GM12878 (cell line): ENCODE results near the gene NANOS1. TPM values are rescaled to one million over a fixed set of nuclear protein-coding genes. Genes with fewer than 3 reads are reported as not detected.

Experiments
- ATAC-seq: fragments of 200-7000 bp; cut with Tn5 transposase; 3 replicates; pipeline ENCODE4 v1.9.1; 2020; ENCODE audit warnings: mild to moderate bottlenecking, moderate library complexity
- BruUV-seq: library from RNA; stranded (reverse); fragments of 400-500 nt; replicated peaks from 2 replicates; lab custom pipeline; 2021; lab: Mats Ljungman, UMichigan
- CTCF ChIA-PET: fragments of 300-600 bp; sonication (Branson Sonifier 250); formaldehyde crosslinking; extraction: SDS; loops from one replicate; lab custom pipeline; 2021; ENCODE audit warnings: inconsistent platforms; lab: Yijun Ruan, JAX
- POLR2A ChIA-PET: fragments of 350-600 bp; formaldehyde crosslinking; extraction: SDS; loops from one replicate; lab custom pipeline; 2021; ENCODE audit warnings: inconsistent platforms; lab: Charles Lee
- RAD21 ChIA-PET: fragments of 300-600 bp; sonication (Branson Sonifier 250); formaldehyde crosslinking; loops from one replicate; lab custom pipeline; 2023; ENCODE audit warnings: antibody characterized with exemption; ENCODE audit not compliant: unreplicated experiment; lab: Charles Lee
- SMC1A ChIA-PET: fragments of 300-600 bp; sonication (Branson Sonifier 250); formaldehyde crosslinking; loops from one replicate; lab custom pipeline; 2023; ENCODE audit not compliant: unreplicated experiment, uncharacterized antibody; lab: Charles Lee
- DNase-seq: peaks from one replicate; pipeline ENCODE4 v3.0.0-alpha.2; 2011; ENCODE audit warnings: low read depth, low spot score
- FAIRE-seq: peaks from 3 replicates; lab custom pipeline; 2011; peaks lifted over from hg19 to GRCh38; lab: Jason Lieb, UNC
- H2AFZ ChIP-seq: 2 replicates; pipeline ENCODE4 v1.6.0; 2011; ENCODE audit warnings: low read depth, low read length, control low read depth; ENCODE audit not compliant: control insufficient read depth
- H3K27ac ChIP-seq: 2 replicates; pipeline ENCODE4 v1.5.1; 2011; ENCODE audit warnings: control low read depth; ENCODE audit not compliant: control insufficient read depth, insufficient read depth
- H3K27me3 ChIP-seq, 2 experiments: replicated peaks in 1 of 2; 2 replicates each; pipeline versions ENCODE4 v1.6.0 to v1.6.1; 2011; ENCODE audit warnings: low read length in 1 of 2; ENCODE audit not compliant: control insufficient read depth in 2 of 2, insufficient read depth in 2 of 2
- H3K36me3 ChIP-seq, 2 experiments: 2 replicates each; pipeline ENCODE4 v1.5.1; 2011; ENCODE audit warnings: low read length in 1 of 2; ENCODE audit not compliant: control insufficient read depth in 2 of 2, insufficient read depth in 2 of 2
- H3K4me1 ChIP-seq: 2 replicates; pipeline ENCODE4 v1.6.1; 2011; ENCODE audit warnings: mild to moderate bottlenecking, low read length, moderate library complexity, mixed read lengths; ENCODE audit not compliant: control insufficient read depth, insufficient read depth
- H3K4me2 ChIP-seq: 2 replicates; pipeline ENCODE4 v1.6.0; 2011; ENCODE audit warnings: control low read depth; ENCODE audit not compliant: control insufficient read depth, insufficient read depth
- H3K4me3 ChIP-seq: fragments of 200-600 bp; sonication (generic); 2 replicates; pipeline ENCODE4 v1.5.1; 2016
- H3K79me2 ChIP-seq: 2 replicates; pipeline ENCODE4 v1.6.0; 2011; ENCODE audit warnings: low read length; ENCODE audit not compliant: control insufficient read depth, insufficient read depth
- H3K9ac ChIP-seq: 2 replicates; pipeline ENCODE4 v1.8.0; 2011; ENCODE audit warnings: low read length, control low read depth, mixed read lengths; ENCODE audit not compliant: control insufficient read depth, insufficient read depth
- H3K9me3 ChIP-seq: replicated peaks from 3 replicates; pipeline ENCODE4 v1.5.1; 2011; ENCODE audit warnings: mild to moderate bottlenecking, low read length; ENCODE audit not compliant: control insufficient read depth, insufficient read depth
- H4K20me1 ChIP-seq: 2 replicates; pipeline ENCODE4 v1.6.0; 2011; ENCODE audit not compliant: control insufficient read depth, insufficient read depth
- BRCA1 ChIP-seq: IDR thresholded peaks from 2 replicates; pipeline ENCODE4 v1.6.1; 2011; ENCODE audit warnings: low read depth, low read length, improper control_type of control experiment
- CBX5 ChIP-seq: sonication (generic); IDR thresholded peaks from 2 replicates; pipeline ENCODE4 v1.6.1; 2016; ENCODE audit warnings: low read depth, moderate library complexity, mild to moderate bottlenecking, inconsistent platforms
- CHD2 ChIP-seq: IDR thresholded peaks from 2 replicates; pipeline ENCODE4 v1.6.1; 2011; ENCODE audit warnings: low read depth, low read length, improper control_type of control experiment, borderline replicate concordance
- EP300 ChIP-seq, 2 experiments: fragments of 150-350 bp in 1 of 2; IDR thresholded peaks; 2 replicates each; pipeline ENCODE4 v1.6.1; 2011 to 2012; ENCODE audit warnings: low read depth in 2 of 2, low read length in 2 of 2, borderline replicate concordance in 1 of 2, improper control_type of control experiment in 1 of 2, inconsistent platforms in 1 of 2; ENCODE audit not compliant: control insufficient read depth in 1 of 2
- ESRRA ChIP-seq: IDR thresholded peaks from 2 replicates; pipeline ENCODE4 v1.6.1; 2012; ENCODE audit warnings: mild to moderate bottlenecking, low read length, improper control_type of control experiment
- JUND ChIP-seq: IDR thresholded peaks from 2 replicates; pipeline ENCODE4 v1.6.1; 2012; ENCODE audit warnings: low read depth, mild to moderate bottlenecking, low read length, improper control_type of control experiment, moderate library complexity
- NR2C1 ChIP-seq: fragments of 450-650 bp; IDR thresholded peaks from 2 replicates; pipeline ENCODE4 v1.6.1; 2017; ENCODE audit warnings: antibody characterized with exemption, mild to moderate bottlenecking, moderate library complexity
- PAX8 ChIP-seq: fragments of 450-650 bp; IDR thresholded peaks from 2 replicates; pipeline ENCODE4 v1.6.1; 2017; ENCODE audit warnings: mild to moderate bottlenecking, moderate library complexity
- POLR2AphosphoS5 ChIP-seq: IDR thresholded peaks from 2 replicates; pipeline ENCODE4 v1.6.1; 2011; ENCODE audit warnings: mild to moderate bottlenecking, low read length, inconsistent platforms
- RAD21 ChIP-seq: IDR thresholded peaks from 2 replicates; pipeline ENCODE4 v1.6.1; 2011; ENCODE audit warnings: mild to moderate bottlenecking, low read depth, low read length, moderate library complexity; ENCODE audit not compliant: insufficient read depth
- RELA ChIP-seq: fragments of 450-650 bp; IDR thresholded peaks from 2 replicates; pipeline ENCODE4 v1.8.0; 2014; ENCODE audit warnings: borderline replicate concordance; ENCODE audit not compliant: partially characterized antibody
- SPI1 ChIP-seq: IDR thresholded peaks from 2 replicates; pipeline ENCODE4 v1.6.1; 2011; ENCODE audit warnings: low read depth, mild to moderate bottlenecking, low read length, moderate library complexity, borderline replicate concordance; ENCODE audit not compliant: insufficient read depth
- TAF1 ChIP-seq: IDR thresholded peaks from 2 replicates; pipeline ENCODE4 v1.6.1; 2011; ENCODE audit warnings: mild to moderate bottlenecking, low read depth, low read length, borderline replicate concordance
- TCF12 ChIP-seq: IDR thresholded peaks from 2 replicates; pipeline ENCODE4 v1.6.1; 2011; ENCODE audit warnings: low read depth, mild to moderate bottlenecking, low read length
- ZNF207 ChIP-seq: fragments of 450-650 bp; IDR thresholded peaks from 2 replicates; pipeline ENCODE4 v1.6.1; 2014; ENCODE audit warnings: antibody characterized with exemption, mild to moderate bottlenecking, borderline replicate concordance
- WGBS: methylation state at CpG from one replicate; pipeline ENCODE4 v1.1.6; 2016; ENCODE audit warnings: low lambda C conversion rate; ENCODE audit not compliant: insufficient replicate concordance, insufficient coverage; ENCODE audit errors: missing lambda C conversion rate; 5-methylcytosine and 5-hydroxymethylcytosine counted together
- in situ Hi-C: fragments of 300-500 bp; cut with MboI; formaldehyde crosslinking; loops from 9 replicates; pipeline ENCODE4 v1.14.3; 2018; ENCODE audit warnings: mixed read lengths
- intact Hi-C: fragments of 100-400 bp; cut with micrococcal nuclease; formaldehyde crosslinking; loops from one replicate; pipeline ENCODE4 v1.14.2; 2022; ENCODE audit not compliant: unreplicated experiment
- polyA plus RNA-seq, 11 experiments: library from polyadenylated mRNA; depleted of rRNA in 4 of 11; unstranded in 6 of 11; stranded (reverse) in 5 of 11; fragments of >200 nt; fragmentation: Nextera tagmentation in 4 of 11; fragmentation: Illumina TruSeq in 1 of 11; extraction: Ambion mirVana in 4 of 11; extraction: Trizol in 1 of 11; gene quantifications; 1 replicate in 1 of 11; 2 replicates in 10 of 11; pipeline versions ENCODE4 v1.2.1 to v1.2.3, GENCODE V29; 2011 to 2016; ENCODE audit warnings: inconsistent platforms in 2 of 11, missing spikeins in 2 of 11, low read depth in 1 of 11
- total RNA-seq, 4 experiments: library from RNA; depleted of rRNA in 3 of 4; stranded (reverse); fragments of >200 nt in 3 of 4; fragmentation: Illumina TruSeq in 1 of 4; extraction: Trizol in 1 of 4; gene quantifications; 2 replicates each; pipeline versions ENCODE4 v1.2.1 to v1.2.3, GENCODE V29; 2013 to 2021
- TF ChIP-seq, protein P1 (sequence below): IDR thresholded peaks from 2 replicates; pipeline ENCODE4 v1.6.1; 2012; ENCODE audit warnings: low read depth, low read length, improper control_type of control experiment

NANOS1 gene
- total and polyA plus RNA-seq, 10 of the 15 experiments (the other 5 are each of a cell fraction or from before 2014, with no cell fraction given), result 0.03 to 0.55 (median 0.28) TPM; not detected in 2

DNA sequence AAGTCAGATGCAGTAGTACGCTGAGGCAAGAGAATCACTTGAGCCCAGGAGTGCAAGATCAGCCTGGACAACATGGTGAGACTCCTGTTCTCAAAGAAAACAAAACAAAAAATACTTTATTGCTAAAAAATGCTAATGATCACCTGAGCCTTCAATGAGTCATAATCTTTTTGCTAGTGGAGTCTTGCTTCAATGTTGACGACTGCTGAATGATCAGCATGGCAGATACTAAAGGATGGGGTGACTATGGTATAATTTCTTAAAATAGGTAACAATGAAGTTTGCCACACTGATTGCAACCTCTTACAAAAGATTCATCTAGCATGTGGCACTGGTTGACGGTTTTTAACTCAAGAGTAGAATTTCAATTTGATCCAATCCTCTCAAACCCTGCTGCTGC, 22.3 kb downstream of the NANOS1 start:
- ChIA-PET SMC1A (no interaction called here), POLR2A (no interaction called here), CTCF (no interaction called here), RAD21 (no interaction called here)
- no peak for DNase-seq
- 96% methylated on average over 3 of the region's 3 CpGs for WGBS
- no peaks in the 10 kb centered on the region; the same call in 1 of the 2 replicates for H3K4me1 ChIP-seq
- H3K4me3 ChIP-seq, result no peak overlapping the region
- no peak overlapping the region for H3K27ac ChIP-seq
- no peak for FAIRE-seq
- H3K9ac ChIP-seq, result no peak overlapping the region
- no peak for ATAC-seq
- peaks cover 24 to 57% of the 10 kb centered on the region in 2 experiments for H3K36me3 ChIP-seq
- H3K4me2 ChIP-seq, result no peak overlapping the region
- peaks cover 11% of the 10 kb centered on the region for H3K79me2 ChIP-seq
- no peaks in the 10 kb centered on the region; the same call in 1 of the 2 replicates for H4K20me1 ChIP-seq
- H2AFZ ChIP-seq, result no peak overlapping the region
- no peaks in the 10 kb centered on the region for H3K27me3 ChIP-seq
- TSS peak; percentile 47 for BruUV-seq
- no peak for TF ChIP-seq TAF1
- TF ChIP-seq NR2C1, result no peak
- no peak for TF ChIP-seq JUND
- TF ChIP-seq RELA, result no peak
- no peak for TF ChIP-seq TCF12
- no peak for TF ChIP-seq SPI1
- TF ChIP-seq POLR2AphosphoS5, result no peak
- no peak for TF ChIP-seq PAX8
- no peak for TF ChIP-seq ZNF207
- TF ChIP-seq, protein P1, sequence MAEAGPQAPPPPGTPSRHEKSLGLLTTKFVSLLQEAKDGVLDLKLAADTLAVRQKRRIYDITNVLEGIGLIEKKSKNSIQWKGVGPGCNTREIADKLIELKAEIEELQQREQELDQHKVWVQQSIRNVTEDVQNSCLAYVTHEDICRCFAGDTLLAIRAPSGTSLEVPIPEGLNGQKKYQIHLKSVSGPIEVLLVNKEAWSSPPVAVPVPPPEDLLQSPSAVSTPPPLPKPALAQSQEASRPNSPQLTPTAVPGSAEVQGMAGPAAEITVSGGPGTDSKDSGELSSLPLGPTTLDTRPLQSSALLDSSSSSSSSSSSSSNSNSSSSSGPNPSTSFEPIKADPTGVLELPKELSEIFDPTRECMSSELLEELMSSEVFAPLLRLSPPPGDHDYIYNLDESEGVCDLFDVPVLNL, result no peak
- no peak for TF ChIP-seq CHD2
- no peak for TF ChIP-seq BRCA1
- TF ChIP-seq RAD21, result no peak
- TF ChIP-seq ESRRA, result no peak
- no peak for TF ChIP-seq EP300 (IDR thresholded peaks at IDR 0.05; ENCODE audit: borderline replicate concordance in 1 of 2, control insufficient read depth in 1 of 2, low read depth in 2 of 2, low read length in 2 of 2)
- TF ChIP-seq CBX5, result no peak
- intact Hi-C loops (no loop called here), in situ Hi-C loops (no loop called here)
- H3K9me3 ChIP-seq, result no peaks in the 10 kb centered on the region
